ENCODE measurements around the gene ATG9B.
A peak's percentile ranks its signal among the peaks of the same experiment; 100 is the strongest.
"Not testable (repeated sequence)": the region's sequence is repeated elsewhere in the genome, so short reads cannot be mapped to it uniquely, and the experiment has no call there.

The ATG9B gene

DNA sequence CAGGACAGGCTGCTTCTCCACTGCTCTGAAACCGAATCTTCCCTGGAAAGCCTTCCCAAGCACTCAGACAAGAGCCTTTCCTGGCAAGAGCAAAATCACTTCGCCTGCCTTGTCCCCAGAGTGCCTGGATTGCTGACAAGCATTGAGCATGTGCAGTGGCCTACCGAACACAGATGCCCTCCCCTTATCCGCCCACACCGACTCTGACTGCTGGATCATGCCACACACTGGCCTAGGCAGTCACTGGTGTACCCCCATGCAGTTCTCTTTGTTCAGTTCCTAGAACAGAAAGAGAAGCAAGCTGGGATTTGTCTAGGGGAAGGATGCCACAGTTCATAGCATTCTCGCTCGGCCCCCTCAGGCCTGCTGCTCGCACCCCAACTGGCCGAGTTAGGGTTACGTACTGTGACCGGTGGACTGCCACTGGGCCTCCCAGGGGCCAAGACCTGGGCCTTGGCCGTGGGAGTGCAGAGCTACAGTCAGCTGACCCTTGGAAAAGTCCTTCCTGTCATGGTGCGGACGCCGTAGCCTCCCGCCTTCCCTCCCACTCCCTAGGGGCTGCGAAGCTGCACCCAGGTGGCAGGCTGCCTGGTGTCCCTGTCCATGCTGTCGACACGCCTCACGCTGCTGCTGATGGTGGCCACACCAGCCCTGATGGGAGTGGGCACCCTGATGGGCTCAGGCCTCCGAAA is 10.9 kb upstream of the ATG9B start:
- Histone ChIP-seq H3K4me1 (ENCODE audit: control insufficient read depth, insufficient read depth, low read length) (no peaks in the 10 kb centered on the region), H3K4me3 (ENCODE audit: insufficient read depth, low read depth, low read length) (no peak overlapping the region), H3K36me3 (ENCODE audit: control insufficient read depth, insufficient read depth, low read length) (no peaks in the 10 kb centered on the region), H3K27me3 (ENCODE audit: control insufficient read depth, insufficient read depth, low read length, poor library complexity, severe bottlenecking) (no peaks in the 10 kb centered on the region), H3K9me3 (ENCODE audit: control insufficient read depth, low read length) (no peaks in the 10 kb centered on the region), H3K27ac (ENCODE audit: insufficient read depth, low read depth, low read length, poor library complexity, severe bottlenecking) (no peak overlapping the region)
- WGBS, 2 experiments, result 92 to 93% methylated on average over 21 of the region's 21 CpGs

GRCh38 chr7:151034312-151035025 is 10.2 kb upstream of the ATG9B start:
- H3K27me3 ChIP-seq (ENCODE audit: control insufficient read depth, insufficient read depth, low read length, poor library complexity, severe bottlenecking), result no peaks in the 10 kb centered on the region
- H3K4me1 ChIP-seq (ENCODE audit: control insufficient read depth, insufficient read depth, low read length), result no peaks in the 10 kb centered on the region
- no peak overlapping the region for H3K27ac ChIP-seq (ENCODE audit: insufficient read depth, low read depth, low read length, poor library complexity, severe bottlenecking)
- no peak overlapping the region for H3K4me3 ChIP-seq (ENCODE audit: insufficient read depth, low read depth, low read length)
- no peaks in the 10 kb centered on the region for H3K9me3 ChIP-seq (ENCODE audit: control insufficient read depth, low read length)
- no peaks in the 10 kb centered on the region for H3K36me3 ChIP-seq (ENCODE audit: control insufficient read depth, insufficient read depth, low read length)
- WGBS, 2 experiments, result 94 to 95% methylated on average over 21 of the region's 21 CpGs

DNA sequence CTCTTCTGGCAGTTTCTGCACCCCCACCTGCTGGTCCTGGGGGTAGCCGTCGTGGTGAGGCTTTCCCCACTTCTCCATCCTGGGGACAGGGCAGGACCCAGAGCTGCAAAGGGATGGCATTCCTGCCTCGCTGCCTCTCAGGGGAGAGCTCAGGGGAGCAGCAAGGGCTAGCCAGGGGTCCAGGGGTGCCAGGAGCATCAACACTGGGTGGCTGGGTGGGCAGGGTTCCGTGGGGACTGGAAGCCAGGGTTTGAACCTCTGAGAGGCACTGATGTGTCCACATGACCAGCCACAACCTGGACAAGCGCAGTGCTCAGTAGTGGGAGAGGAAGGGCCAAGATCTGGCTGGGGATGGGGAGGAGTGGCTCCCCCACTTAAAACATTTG is 9.6 kb upstream of the ATG9B start:
- Histone ChIP-seq H3K36me3 (ENCODE audit: control insufficient read depth, insufficient read depth, low read length) (no peaks in the 10 kb centered on the region), H3K27me3 (ENCODE audit: control insufficient read depth, insufficient read depth, low read length, poor library complexity, severe bottlenecking) (no peaks in the 10 kb centered on the region), H3K4me1 (ENCODE audit: control insufficient read depth, insufficient read depth, low read length) (no peaks in the 10 kb centered on the region), H3K9me3 (ENCODE audit: control insufficient read depth, low read length) (no peaks in the 10 kb centered on the region), H3K4me3 (ENCODE audit: insufficient read depth, low read depth, low read length) (no peak overlapping the region), H3K27ac (ENCODE audit: insufficient read depth, low read depth, low read length, poor library complexity, severe bottlenecking) (no peak overlapping the region)
- 90% methylated on average over 5 of the region's 5 CpGs for whole genome bisulfite sequencing, 2 experiments

DNA sequence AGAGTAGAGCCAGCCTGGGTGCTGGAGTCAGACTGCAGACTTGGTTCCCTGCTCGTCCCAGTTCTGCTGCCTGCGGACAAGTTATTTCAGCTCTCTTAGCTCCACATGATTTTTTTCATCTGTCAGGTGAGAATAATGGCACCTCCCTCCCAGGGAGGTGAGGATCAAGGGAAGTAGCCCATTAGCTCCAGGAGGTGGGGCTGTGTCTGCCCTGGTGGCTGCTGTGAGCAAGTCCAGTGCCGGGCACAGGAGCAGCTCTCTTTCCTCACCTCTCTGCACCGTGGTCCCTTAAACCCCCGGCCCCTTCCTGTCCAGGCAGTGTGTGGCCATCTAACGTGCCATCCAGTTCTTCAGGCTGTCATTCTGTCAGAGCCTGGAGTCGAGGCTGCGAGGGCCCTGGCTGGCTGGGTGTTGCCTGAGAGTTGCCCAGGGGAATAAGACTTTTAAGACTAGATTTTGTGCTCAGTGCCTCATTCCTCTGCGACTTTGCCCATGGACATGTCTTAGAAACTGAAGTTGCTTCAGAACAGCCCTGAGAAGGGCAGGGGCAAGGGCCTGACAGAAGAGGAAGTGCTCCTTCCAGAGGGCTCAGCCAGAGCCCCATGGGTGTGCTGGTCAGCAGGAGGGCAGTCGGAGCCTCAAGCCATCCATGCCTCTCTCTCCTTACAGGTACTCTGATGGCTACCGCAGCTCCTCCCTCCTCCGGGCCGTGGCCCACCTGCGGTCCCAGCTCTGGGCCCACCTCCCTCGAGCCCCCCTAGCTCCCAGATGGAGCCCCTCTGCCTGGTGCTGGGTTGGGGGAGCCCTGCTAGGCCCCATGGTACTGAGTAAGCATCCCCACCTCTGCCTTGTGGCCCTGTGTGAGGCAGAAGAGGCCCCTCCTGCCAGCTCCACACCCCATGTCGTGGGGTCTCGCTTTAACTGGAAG is 8.9 kb upstream of the ATG9B start:
- H3K27me3 ChIP-seq (ENCODE audit: control insufficient read depth, insufficient read depth, low read length, poor library complexity, severe bottlenecking), result no peaks in the 10 kb centered on the region
- no peaks in the 10 kb centered on the region for H3K4me1 ChIP-seq (ENCODE audit: control insufficient read depth, insufficient read depth, low read length)
- H3K4me3 ChIP-seq (ENCODE audit: insufficient read depth, low read depth, low read length), result no peak overlapping the region
- no peaks in the 10 kb centered on the region for H3K36me3 ChIP-seq (ENCODE audit: control insufficient read depth, insufficient read depth, low read length)
- no peaks in the 10 kb centered on the region for H3K9me3 ChIP-seq (ENCODE audit: control insufficient read depth, low read length)
- H3K27ac ChIP-seq (ENCODE audit: insufficient read depth, low read depth, low read length, poor library complexity, severe bottlenecking), result no peak overlapping the region
- WGBS, 2 experiments, result 90 to 91% methylated on average over 17 of the region's 17 CpGs

DNA sequence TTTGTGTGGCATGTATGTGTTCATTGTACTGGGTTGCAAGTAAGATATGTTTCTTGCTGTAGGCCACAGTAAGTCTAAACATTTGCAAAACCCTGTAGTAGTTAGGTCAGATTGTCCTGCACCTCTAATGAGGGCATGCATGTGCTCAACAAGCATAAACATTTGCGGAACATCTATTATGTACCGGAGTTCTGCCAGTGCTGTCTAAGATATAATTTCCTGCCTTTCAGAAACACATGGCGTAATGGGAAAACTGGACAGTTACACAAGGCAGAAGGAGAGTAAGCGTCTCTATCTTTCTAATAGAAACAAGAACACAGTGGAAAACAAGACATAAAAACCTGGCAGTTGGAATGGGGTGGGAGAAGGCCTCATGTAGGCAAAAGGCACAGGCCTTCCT is 6.7 kb upstream of the ATG9B start:
- Histone ChIP-seq H3K27me3 (ENCODE audit: control insufficient read depth, insufficient read depth, low read length, poor library complexity, severe bottlenecking) (no peaks in the 10 kb centered on the region), H3K9me3 (ENCODE audit: control insufficient read depth, low read length) (no peaks in the 10 kb centered on the region), H3K4me3 (ENCODE audit: insufficient read depth, low read depth, low read length) (no peak overlapping the region), H3K27ac (ENCODE audit: insufficient read depth, low read depth, low read length, poor library complexity, severe bottlenecking) (no peak overlapping the region), H3K4me1 (ENCODE audit: control insufficient read depth, insufficient read depth, low read length) (peaks cover 5% of the 10 kb centered on the region), H3K36me3 (ENCODE audit: control insufficient read depth, insufficient read depth, low read length) (no peaks in the 10 kb centered on the region)
- 96 to 98% methylated on average over 4 of the region's 4 CpGs for WGBS, 2 experiments

- Histone ChIP-seq H3K27me3 (ENCODE audit: control insufficient read depth, insufficient read depth, low read length, poor library complexity, severe bottlenecking) (no peaks in the 10 kb centered on the region), H3K27ac (ENCODE audit: insufficient read depth, low read depth, low read length, poor library complexity, severe bottlenecking) (no peak overlapping the region), H3K4me1 (ENCODE audit: control insufficient read depth, insufficient read depth, low read length) (peaks cover 5% of the 10 kb centered on the region), H3K9me3 (ENCODE audit: control insufficient read depth, low read length) (no peaks in the 10 kb centered on the region), H3K36me3 (ENCODE audit: control insufficient read depth, insufficient read depth, low read length) (no peaks in the 10 kb centered on the region), H3K4me3 (ENCODE audit: insufficient read depth, low read depth, low read length) (peak overlapping the region; percentile 89)
- WGBS, 2 experiments, result 72 to 74% methylated on average over 17 of the region's 17 CpGs
Measured at GRCh38 chr7:151028948-151029501, 4.7 kb upstream of the ATG9B start.

- H3K27me3 ChIP-seq (ENCODE audit: control insufficient read depth, insufficient read depth, low read length, poor library complexity, severe bottlenecking), result no peaks in the 10 kb centered on the region
- WGBS, 2 experiments, result 1 to 2% methylated on average over 53 of the region's 53 CpGs
- H3K36me3 ChIP-seq (ENCODE audit: control insufficient read depth, insufficient read depth, low read length), result no peaks in the 10 kb centered on the region
- H3K27ac ChIP-seq (ENCODE audit: insufficient read depth, low read depth, low read length, poor library complexity, severe bottlenecking), result peak within 1 kb of the TSS; percentile 83
- H3K4me3 ChIP-seq (ENCODE audit: insufficient read depth, low read depth, low read length), result peak within 1 kb of the TSS; percentile 89
- no peaks in the 10 kb centered on the region for H3K9me3 ChIP-seq (ENCODE audit: control insufficient read depth, low read length)
- peaks cover 5% of the 10 kb centered on the region for H3K4me1 ChIP-seq (ENCODE audit: control insufficient read depth, insufficient read depth, low read length)
Measured at GRCh38 chr7:151028131-151028947, 4.0 kb upstream of the ATG9B start, which contains the start of gene ABCB8. Gene ABCB8, plus strand, starts transcription at chr7:151028450. Its CDS starts 66 bp downstream, at chr7:151028516.

GRCh38 chr7:151027728-151028130 is 3.4 kb upstream of the ATG9B start:
- WGBS, 2 experiments, result 10 to 14% methylated on average over 16 of the region's 16 CpGs
- peak overlapping the region; percentile 89 for H3K4me3 ChIP-seq (ENCODE audit: insufficient read depth, low read depth, low read length)
- H3K9me3 ChIP-seq (ENCODE audit: control insufficient read depth, low read length), result not testable (repeated sequence)

More at GRCh38 chr7:151027728-151028130, 3.4 kb upstream of the ATG9B start:
- H3K36me3 ChIP-seq (ENCODE audit: control insufficient read depth, insufficient read depth, low read length); H3K4me1 ChIP-seq (ENCODE audit: control insufficient read depth, insufficient read depth, low read length); H3K27me3 ChIP-seq (ENCODE audit: control insufficient read depth, insufficient read depth, low read length, poor library complexity, severe bottlenecking): not testable (repeated sequence)
- H3K27ac ChIP-seq (ENCODE audit: insufficient read depth, low read depth, low read length, poor library complexity, severe bottlenecking), result peak overlapping the region; percentile 70
